Keratinocyte (primary cell): ENCODE data around the gene CCR7. TPM values are rescaled to one million over a fixed set of nuclear protein-coding genes. Genes with fewer than 3 reads are reported as not detected.

Source experiments
- DNase-seq: peaks from one replicate; pipeline ENCODE4 v3.0.0-alpha.2; 2011; ENCODE audit warnings: low read depth, missing footprints, low spot score
- FAIRE-seq: peaks from 2 replicates; lab custom pipeline; 2011; peaks lifted over from hg19 to GRCh38; lab: Jason Lieb, UNC
- H2AFZ ChIP-seq: 2 replicates; pipeline ENCODE4 v1.6.0; 2012; ENCODE audit warnings: low read length, control low read depth, inconsistent platforms; ENCODE audit not compliant: control insufficient read depth
- H3K27ac ChIP-seq: 2 replicates; pipeline ENCODE4 v1.5.1; 2011; ENCODE audit warnings: low read length; ENCODE audit not compliant: control insufficient read depth, insufficient read depth
- H3K27me3 ChIP-seq: 3 replicates; pipeline ENCODE4 v1.6.0; 2011; ENCODE audit warnings: low read length; ENCODE audit not compliant: control insufficient read depth, insufficient read depth; ENCODE audit errors: extremely low read depth
- H3K36me3 ChIP-seq, 2 experiments: 2 replicates in 1 of 2; 3 replicates in 1 of 2; pipeline ENCODE4 v1.5.1; 2011; ENCODE audit warnings: low read length in 2 of 2, mild to moderate bottlenecking in 1 of 2; ENCODE audit not compliant: control insufficient read depth in 2 of 2, insufficient read depth in 2 of 2; ENCODE audit errors: extremely low read depth in 1 of 2
- H3K4me1 ChIP-seq: 3 replicates; pipeline ENCODE4 v1.5.1; 2011; ENCODE audit warnings: low read length; ENCODE audit not compliant: control insufficient read depth, insufficient read depth; ENCODE audit errors: extremely low read depth
- H3K4me2 ChIP-seq: 3 replicates; pipeline ENCODE4 v1.6.0; 2011; ENCODE audit warnings: low read depth, low read length; ENCODE audit not compliant: control insufficient read depth, insufficient read depth; ENCODE audit errors: extremely low read depth
- H3K4me3 ChIP-seq, 3 experiments: fragments of 200-600 bp in 1 of 3; sonication (generic) in 1 of 3; 2 replicates in 2 of 3; 3 replicates in 1 of 3; pipeline ENCODE4 v1.5.1; 2011 to 2016; ENCODE audit warnings: low read length in 3 of 3, mild to moderate bottlenecking in 3 of 3, control low read depth in 2 of 3, inconsistent platforms in 1 of 3, low read depth in 1 of 3, mixed read lengths in 1 of 3, mixed run types in 1 of 3, moderate library complexity in 1 of 3; ENCODE audit not compliant: control insufficient read depth in 2 of 3, insufficient read depth in 2 of 3; ENCODE audit errors: extremely low read depth in 1 of 3
- H3K79me2 ChIP-seq: 2 replicates; pipeline ENCODE4 v1.6.0; 2012; ENCODE audit warnings: low read length; ENCODE audit not compliant: control insufficient read depth, insufficient read depth
- H3K9ac ChIP-seq: 3 replicates; pipeline ENCODE4 v1.6.0; 2011; ENCODE audit warnings: low read length; ENCODE audit not compliant: control insufficient read depth, insufficient read depth; ENCODE audit errors: extremely low read depth
- H3K9me1 ChIP-seq: 3 replicates; pipeline ENCODE4 v1.6.0; 2011; ENCODE audit warnings: low read length; ENCODE audit not compliant: control insufficient read depth, insufficient read depth; ENCODE audit errors: extremely low read depth
- H3K9me3 ChIP-seq: 2 replicates; pipeline ENCODE4 v1.5.1; 2012; ENCODE audit warnings: low read depth, low read length; ENCODE audit not compliant: control insufficient read depth
- H4K20me1 ChIP-seq: 3 replicates; pipeline ENCODE4 v1.6.0; 2011; ENCODE audit warnings: low read length; ENCODE audit not compliant: control insufficient read depth, insufficient read depth; ENCODE audit errors: extremely low read depth
- EZH2 ChIP-seq: IDR thresholded peaks from one replicate; pipeline ENCODE4 v1.6.1; 2012; ENCODE audit warnings: inconsistent platforms, mild to moderate bottlenecking, low read length, moderate library complexity
- dilution Hi-C: fragments of 300-500 bp; cut with MboI; formaldehyde crosslinking; loops from one replicate; pipeline ENCODE4 v1.7.0; 2020; ENCODE audit warnings: low sequenced_read_pairs; ENCODE audit not compliant: extremely low pct_ligation_motif_present
- polyA plus RNA-seq, 5 experiments: library from polyadenylated mRNA; depleted of rRNA in 3 of 5; stranded (reverse) in 3 of 5; stranded (forward) in 1 of 5; unstranded in 1 of 5; fragments of >200 nt; gene quantifications; 1 replicate in 1 of 5; 2 replicates in 3 of 5; 3 replicates in 1 of 5; pipeline versions ENCODE4 v1.2.1 to v1.2.3, GENCODE V29; 2011 to 2012; ENCODE audit warnings: missing spikeins in 2 of 5, low read depth in 1 of 5, low replicate concordance in 1 of 5
- TF ChIP-seq, protein P1 (sequence below), 3 experiments: IDR thresholded peaks in 1 of 3; conservative IDR thresholded peaks in 1 of 3; optimal IDR thresholded peaks in 1 of 3; 2 replicates in 2 of 3; 3 replicates in 1 of 3; pipeline versions ENCODE3 to v1.5.1; 2011; ENCODE audit warnings: low read length in 3 of 3, mild to moderate bottlenecking in 3 of 3, moderate library complexity in 2 of 3, control low read depth in 1 of 3, inconsistent platforms in 1 of 3; ENCODE audit not compliant: insufficient read depth in 2 of 3; ENCODE audit errors: extremely low read depth in 1 of 3

CCR7 gene
- polyA plus RNA-seq, 1 donor (not counting 4 experiments of a cell fraction or from before 2014, with no cell fraction given), result 0.16 TPM

DNA sequence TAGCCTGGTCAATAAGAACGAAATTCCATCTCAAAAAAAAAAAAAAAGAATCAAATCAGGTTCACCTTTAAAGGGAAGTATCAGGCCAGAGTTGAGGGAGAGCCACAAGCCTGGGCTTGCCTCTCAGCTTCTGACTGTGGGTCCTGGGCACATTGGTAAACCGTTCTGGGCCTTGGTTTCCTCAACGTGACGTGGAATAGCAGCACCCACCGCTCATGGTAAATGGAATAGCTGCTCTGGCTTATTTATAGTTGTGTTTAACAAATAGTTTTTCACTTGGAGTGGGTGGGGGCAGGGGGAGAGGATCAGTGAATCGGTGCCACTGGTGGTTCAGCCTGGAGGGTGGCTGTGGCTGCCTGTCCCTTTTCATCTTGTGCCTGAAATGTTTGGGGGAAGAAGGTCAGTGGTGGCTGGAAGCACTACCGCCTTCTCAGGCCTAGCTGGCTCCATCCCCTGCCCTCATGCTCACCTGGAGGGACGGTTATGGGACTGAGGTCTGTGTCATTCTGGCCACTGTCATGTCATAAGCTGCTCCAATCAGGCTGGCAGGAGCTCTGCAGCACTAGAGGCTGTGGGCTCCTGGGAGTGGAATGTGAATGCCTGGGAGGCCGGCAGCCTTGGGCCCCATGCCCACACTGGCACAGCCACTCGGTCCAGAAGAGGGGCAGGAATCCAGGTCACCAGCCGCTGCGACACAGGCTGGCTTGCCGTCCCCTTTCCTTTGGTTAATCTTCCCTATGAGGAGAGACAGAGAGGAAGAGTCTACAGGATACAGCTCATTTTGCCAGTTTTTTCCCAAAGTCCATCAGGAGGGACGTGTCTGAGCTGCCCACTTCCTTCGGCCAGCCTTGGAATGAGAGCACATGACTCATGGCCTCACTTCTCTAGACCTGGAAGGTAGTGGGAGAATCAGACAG, 27.0 kb downstream of the CCR7 start:
- no peak for DNase-seq
- H2AFZ ChIP-seq, result peak overlapping the region; percentile 2
- peaks cover 59% of the 10 kb centered on the region for H3K4me1 ChIP-seq
- H3K9me1 ChIP-seq, result no peaks in the 10 kb centered on the region
- no peak overlapping the region for H3K4me3 ChIP-seq
- H3K79me2 ChIP-seq, result no peaks in the 10 kb centered on the region
- TF ChIP-seq EZH2, result no peak
- TF ChIP-seq, protein P1, sequence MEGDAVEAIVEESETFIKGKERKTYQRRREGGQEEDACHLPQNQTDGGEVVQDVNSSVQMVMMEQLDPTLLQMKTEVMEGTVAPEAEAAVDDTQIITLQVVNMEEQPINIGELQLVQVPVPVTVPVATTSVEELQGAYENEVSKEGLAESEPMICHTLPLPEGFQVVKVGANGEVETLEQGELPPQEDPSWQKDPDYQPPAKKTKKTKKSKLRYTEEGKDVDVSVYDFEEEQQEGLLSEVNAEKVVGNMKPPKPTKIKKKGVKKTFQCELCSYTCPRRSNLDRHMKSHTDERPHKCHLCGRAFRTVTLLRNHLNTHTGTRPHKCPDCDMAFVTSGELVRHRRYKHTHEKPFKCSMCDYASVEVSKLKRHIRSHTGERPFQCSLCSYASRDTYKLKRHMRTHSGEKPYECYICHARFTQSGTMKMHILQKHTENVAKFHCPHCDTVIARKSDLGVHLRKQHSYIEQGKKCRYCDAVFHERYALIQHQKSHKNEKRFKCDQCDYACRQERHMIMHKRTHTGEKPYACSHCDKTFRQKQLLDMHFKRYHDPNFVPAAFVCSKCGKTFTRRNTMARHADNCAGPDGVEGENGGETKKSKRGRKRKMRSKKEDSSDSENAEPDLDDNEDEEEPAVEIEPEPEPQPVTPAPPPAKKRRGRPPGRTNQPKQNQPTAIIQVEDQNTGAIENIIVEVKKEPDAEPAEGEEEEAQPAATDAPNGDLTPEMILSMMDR (optimal IDR thresholded peaks at IDR 0.05 in 1 of 3, IDR thresholded peaks at IDR 0.05 in 1 of 3, conservative IDR thresholded peaks at IDR 0.05 in 1 of 3; ENCODE audit: extremely low read depth in 1 of 3, insufficient read depth in 2 of 3, low read length in 3 of 3), result no peak
- H3K9me3 ChIP-seq, result no peaks in the 10 kb centered on the region
- peak; percentile 68 for FAIRE-seq
- dilution Hi-C loops, result no loop called here
- peak overlapping the region; percentile 72 for H3K27ac ChIP-seq
- H3K9ac ChIP-seq, result peak overlapping the region; percentile 17
- peak overlapping the region; percentile 59 for H3K4me2 ChIP-seq
- no peaks in the 10 kb centered on the region for H3K27me3 ChIP-seq
- no peaks in the 10 kb centered on the region for H4K20me1 ChIP-seq
- no peaks in the 10 kb centered on the region for H3K36me3 ChIP-seq

DNA sequence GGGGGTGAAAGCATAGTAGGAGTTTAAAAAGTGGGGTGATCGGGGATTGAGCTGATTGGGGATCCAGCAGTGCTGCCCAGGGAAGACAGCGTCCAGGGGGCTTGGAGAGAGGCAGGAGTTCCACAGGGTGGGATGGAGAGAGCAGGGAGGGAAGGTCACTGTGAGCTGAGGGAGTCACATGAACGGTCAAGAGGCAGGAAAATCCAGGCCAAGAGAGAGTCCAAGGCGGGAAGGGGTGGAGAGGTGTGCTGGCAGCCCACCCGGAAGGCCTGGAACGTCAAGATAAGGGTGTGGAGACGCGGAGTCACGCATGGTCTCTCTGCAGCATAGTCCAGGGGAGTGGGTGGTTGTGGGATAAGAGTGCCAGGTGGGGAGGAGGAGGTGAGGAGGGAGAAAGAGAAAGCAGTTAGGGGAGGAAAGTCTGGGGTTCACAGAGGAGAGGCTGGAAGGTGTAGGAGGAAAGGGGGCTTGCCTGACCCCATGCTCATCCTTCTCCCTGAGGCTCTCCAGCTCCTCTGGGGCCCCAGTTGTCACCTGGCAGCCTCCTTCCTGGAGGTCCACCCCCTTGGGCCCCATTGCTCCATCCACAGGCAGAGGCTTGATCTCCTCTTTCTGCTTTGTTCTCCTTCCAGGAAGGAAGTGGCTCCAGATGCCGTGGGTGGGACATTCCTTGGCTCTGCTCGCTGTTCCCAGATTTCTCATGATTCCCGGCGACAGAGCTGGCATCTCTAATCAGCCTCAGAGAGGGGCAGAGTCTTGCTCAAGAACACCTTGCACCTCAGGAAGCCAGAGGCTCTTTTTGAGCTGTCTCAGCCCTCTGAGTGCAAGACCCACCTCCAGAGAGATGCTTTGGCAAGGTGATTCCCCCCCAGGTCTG, 28.7 kb downstream of the CCR7 start:
- Histone ChIP-seq H3K9ac (peak overlapping the region; percentile 18), H4K20me1 (no peaks in the 10 kb centered on the region), H3K4me1 (peaks cover 60% of the 10 kb centered on the region), H3K4me3 (no peak overlapping the region), H3K79me2 (no peaks in the 10 kb centered on the region), H3K36me3 (no peaks in the 10 kb centered on the region), H3K9me3 (no peaks in the 10 kb centered on the region), H3K27me3 (no peaks in the 10 kb centered on the region), H3K4me2 (peak overlapping the region; percentile 57), H2AFZ (peak overlapping the region; percentile 36), H3K9me1 (no peaks in the 10 kb centered on the region), H3K27ac (no peak overlapping the region)
- DNase-seq (no peak), FAIRE-seq (peak; percentile 60)
- dilution Hi-C loops, result no loop called here
- no peak for TF ChIP-seq EZH2
- TF ChIP-seq, protein P1 (optimal IDR thresholded peaks at IDR 0.05 in 1 of 3, IDR thresholded peaks at IDR 0.05 in 1 of 3, conservative IDR thresholded peaks at IDR 0.05 in 1 of 3; ENCODE audit: extremely low read depth in 1 of 3, insufficient read depth in 2 of 3, low read length in 3 of 3), result no peak
